Lung microvascular endothelial cell (primary cell): ENCODE measurements around the gene NT5DC1. TPM values are rescaled to one million over a fixed set of nuclear protein-coding genes. Genes with fewer than 3 reads are reported as not detected.
"Not testable (repeated sequence)": the region's sequence is repeated elsewhere in the genome, so short reads cannot be mapped to it uniquely, and the experiment has no call there.

ENCODE experiments used
- DNase-seq, 2 donors: peaks; one replicate each; pipeline versions ENCODE4 v3.0.0 to v3.0.0-alpha.2; 2010; ENCODE audit warnings: low read depth in 2 of 2
- total RNA-seq: library from RNA; depleted of rRNA; stranded (reverse); fragments of >200 nt; gene quantifications from 2 replicates; pipeline ENCODE4 v1.2.1, GENCODE V29; 2014

Gene NT5DC1
- total RNA-seq, 1 donor from 2014 or later, result 3.0 TPM

DNA sequence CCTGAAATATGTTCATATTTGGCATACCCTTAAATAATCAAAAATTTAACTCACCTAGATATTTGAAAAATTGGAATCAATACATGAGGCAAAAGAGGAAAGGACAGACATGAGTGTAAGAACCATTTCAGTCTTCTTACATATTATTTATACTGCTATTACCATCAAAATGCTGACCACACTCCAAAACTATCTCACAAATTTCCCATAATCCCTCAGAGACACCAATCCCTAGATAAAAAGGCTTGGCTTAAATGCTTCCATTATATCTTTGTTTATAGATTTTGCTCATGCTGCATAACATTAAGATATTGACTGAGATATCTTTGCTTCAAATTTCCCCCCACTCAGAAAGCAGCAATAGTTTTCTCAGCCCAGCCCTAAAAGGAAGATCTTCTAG, 11.7 kb upstream of the NT5DC1 start:
- no peak for DNase-seq

- DNase-seq, result no peak
These were observed 10.4 kb upstream of the NT5DC1 start for GRCh38 chr6:116090251-116090650.

GRCh38 chr6:116094041-116094440, 6.6 kb upstream of the NT5DC1 start:
- DNase-seq, result no peak

DNA sequence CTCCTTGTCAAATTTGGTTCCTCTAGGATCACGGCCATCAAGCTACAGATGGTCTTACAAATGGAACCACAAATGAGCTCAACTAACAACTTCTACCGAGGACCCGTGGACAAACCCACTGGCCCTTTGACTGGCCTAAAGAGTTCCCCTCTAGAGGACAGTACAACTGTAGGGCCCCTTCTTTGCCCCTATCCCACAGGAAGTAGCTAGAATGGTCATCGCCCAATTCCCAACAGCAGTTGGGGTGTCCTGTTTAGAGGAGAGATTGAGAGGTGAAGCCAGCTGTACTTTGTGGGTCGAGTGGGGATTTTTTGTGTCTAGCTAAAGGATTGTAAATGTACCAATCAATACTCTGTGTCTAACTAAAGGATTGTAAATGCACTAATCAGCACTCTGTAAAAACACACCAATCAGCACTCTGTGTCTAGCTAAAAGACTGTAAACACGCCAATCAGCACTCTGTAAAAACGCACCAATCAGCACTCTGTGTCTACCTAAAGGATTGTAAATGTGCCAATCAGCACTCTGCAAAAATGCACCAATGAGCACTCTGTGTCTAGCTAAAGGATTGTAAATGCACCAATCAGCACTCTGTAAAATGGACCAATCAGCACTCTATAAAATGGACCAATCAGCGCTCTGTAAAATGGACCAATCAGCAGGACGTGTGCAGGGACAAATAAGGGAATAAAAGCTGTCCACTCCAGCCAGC, 4.4 kb upstream of the NT5DC1 start:
- DNase-seq, result not testable (repeated sequence)

DNA sequence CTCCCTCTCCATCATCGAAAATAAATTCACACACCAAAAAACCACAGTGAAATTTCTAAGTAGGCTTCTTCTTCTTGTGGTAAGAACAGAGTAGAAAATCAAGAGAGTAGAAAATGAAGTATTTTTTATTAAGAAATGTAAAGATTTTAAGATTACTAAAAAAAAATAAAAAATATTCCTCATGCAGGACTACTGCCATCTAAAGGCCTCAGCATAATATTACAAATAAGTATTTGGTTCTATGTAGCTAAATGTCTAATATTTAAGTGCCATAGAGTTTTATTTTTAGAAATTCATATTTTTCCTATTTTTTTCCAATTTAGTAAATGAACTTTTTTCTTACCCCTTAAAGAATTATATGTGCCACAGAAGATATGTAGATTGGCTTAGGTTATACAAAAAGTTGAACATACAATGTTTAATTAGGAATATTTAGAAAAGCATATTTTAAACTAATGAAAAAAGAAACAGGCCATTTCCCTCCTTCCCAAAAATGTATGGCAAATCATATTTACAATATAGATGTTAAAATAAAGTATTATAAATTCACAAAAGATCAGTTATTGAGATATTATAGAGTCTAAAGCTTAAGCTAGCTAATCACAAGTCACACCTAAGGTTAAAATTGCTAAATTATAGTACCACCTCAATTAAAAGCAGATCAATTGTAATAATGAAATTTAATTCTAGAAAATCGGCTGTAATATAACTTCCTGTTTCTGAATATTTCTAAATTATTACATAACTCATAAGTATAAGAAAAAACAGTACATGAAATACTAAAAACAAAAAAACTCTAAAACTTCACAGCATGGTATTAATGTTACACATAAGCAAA, 3.5 kb upstream of the NT5DC1 start:
- peak; percentile 30 to 38 for DNase-seq

DNA sequence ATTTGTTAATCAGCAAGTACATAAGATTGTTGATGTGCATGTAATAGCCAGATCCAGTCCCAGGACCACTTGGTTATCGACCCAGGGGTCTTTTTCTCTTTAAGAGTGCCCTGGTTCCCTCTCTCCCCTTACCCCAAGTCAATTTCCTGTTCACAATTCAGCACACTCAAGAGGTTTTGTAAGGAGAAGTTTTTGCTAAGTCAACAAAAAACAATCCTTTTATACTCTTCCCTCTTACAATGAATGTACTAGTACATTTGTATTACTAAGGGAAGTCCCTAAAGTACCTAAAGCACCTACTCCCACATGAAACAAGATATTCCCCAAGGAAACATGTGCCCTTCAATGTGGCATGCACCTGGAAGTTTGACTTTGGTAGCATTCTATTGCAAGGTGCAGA, 1.6 kb upstream of the NT5DC1 start:
- no peak for DNase-seq

- no peak for DNase-seq
These were observed 657 bp downstream of the NT5DC1 start for GRCh38 chr6:116101302-116101718.

DNA sequence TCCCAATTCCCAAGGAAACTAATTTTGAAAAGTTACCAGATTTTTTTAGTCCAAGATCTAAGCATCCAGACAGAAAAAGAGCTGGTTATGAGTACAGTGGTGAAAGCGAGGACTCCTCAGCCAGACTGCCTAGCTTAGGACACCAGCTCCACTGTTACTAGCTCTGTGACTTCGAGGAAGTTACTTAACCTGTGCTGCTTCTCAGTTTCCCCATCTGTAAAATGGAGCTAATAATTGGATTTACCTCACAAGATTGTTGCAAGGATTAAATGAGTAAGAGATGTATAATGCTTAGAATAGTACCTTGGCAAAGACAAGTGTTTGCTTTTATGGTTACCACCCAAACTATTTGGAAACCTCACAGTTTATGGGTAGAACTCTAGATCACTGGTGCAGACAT, 1.1 kb downstream of the NT5DC1 start:
- no peak for DNase-seq

- peak in 1 of 2 donors; percentile 22 for DNase-seq
These were observed 2.2 kb downstream of the NT5DC1 start for GRCh38 chr6:116102873-116103272.

DNA sequence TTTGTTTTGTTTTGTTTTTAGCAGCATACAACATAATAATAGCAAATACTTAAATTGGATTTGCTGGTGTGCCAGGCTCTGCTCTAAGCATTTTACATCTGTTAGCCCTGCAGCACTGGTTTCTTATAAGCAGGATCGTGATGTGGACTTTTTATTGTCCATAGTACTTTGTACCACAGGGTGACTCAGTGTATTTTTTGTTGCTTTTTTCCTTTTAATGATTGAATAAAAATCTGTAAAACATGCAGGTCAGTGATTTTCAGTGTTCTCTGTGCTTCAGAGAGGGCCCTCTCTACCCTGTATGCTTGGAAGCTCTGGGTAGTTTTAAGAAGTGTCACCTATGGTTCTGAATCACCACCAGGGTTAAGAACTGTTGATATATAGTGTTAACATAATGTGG, 4.0 kb downstream of the NT5DC1 start:
- no peak for DNase-seq

DNA sequence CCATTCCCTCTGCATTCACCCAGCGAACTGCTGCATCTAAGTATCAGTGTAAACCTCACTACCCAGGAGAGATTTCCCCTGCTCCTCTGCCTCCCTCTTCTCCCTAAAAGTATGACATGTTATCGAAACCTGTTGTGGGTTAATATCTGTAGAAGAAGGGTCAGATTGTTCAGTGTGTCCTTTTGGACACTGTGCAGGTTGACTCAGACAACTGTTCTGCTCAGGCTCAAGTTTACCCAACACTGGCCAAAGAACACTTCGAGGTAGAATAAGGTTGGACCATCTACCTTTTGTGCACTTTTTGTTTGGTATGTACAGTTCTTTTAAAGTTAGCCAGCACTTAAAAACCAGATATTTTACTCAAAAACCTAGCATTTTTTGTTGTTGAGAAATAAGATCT, 4.6 kb downstream of the NT5DC1 start:
- DNase-seq, result no peak

GRCh38 chr6:116106146-116106545, 5.5 kb downstream of the NT5DC1 start:
- no peak for DNase-seq

GRCh38 chr6:116108836-116109235, 8.2 kb downstream of the NT5DC1 start:
- DNase-seq, result no peak

DNA sequence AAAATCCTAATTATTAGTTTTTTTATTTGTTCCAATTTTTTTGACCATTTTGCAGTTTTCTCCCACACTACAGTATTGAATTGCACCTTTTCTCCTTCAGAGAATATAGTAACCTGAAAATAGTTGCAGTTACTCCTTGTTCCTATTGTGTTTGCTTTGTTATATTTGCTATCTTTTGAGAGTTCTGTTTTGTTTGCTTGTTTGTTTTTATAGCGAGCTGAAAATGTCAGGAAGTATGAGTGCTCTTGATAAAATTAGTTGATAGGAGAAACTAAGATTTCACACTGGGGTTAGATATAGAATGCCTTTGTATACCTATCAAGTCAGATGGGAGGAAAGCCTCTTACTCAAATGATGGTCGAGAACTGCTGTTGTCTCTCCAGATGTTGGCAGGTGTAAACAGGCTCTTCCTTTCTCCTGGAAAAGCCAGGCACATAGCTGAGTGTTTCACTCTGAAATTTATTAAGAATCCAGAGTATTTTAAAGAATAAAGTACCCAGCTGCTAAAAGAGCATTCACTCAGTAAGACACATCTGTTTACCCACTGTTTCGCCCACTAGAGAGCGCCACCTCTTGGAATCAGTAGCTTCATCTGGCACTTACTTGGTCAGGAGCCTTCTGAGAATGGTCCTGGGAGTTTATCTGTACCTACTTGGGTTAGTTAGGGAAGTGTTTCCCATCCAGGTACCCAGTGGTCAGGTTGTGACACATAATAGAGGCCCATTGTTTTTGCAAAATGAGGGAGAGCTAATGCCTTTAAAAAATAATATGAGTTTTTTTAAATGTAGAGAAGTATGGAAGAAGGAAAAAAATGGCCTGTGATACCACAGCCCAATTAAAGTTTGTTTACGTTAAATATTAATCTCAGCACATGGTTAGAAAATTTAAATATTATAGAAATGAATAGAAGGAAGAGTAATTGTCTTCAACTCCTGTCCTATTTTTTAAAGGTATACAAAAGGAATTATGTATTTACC, 11.2 kb downstream of the NT5DC1 start:
- DNase-seq, result peak; percentile 28 to 56

- no peak for DNase-seq
These were observed 12.7 kb downstream of the NT5DC1 start for GRCh38 chr6:116113386-116113785.

DNA sequence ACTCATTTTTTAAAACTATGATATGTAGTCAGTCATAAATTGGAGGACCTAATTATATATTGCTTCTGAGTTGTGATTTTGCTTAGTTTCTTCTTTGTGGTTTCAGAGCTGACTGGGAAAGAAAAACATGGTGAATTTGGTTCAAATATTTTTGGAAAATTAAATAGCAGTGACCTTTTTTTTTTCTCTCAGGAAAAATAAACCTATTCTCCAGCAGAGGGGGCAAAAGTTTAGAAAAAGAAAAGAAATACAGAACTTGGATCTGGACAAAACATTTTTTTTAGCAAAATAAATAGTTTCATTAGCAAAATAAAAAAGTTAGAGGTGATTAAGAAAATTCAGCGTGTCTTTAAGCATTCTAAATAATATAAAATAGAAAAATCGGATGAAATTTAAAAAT, 15.1 kb downstream of the NT5DC1 start:
- no peak for DNase-seq

DNA sequence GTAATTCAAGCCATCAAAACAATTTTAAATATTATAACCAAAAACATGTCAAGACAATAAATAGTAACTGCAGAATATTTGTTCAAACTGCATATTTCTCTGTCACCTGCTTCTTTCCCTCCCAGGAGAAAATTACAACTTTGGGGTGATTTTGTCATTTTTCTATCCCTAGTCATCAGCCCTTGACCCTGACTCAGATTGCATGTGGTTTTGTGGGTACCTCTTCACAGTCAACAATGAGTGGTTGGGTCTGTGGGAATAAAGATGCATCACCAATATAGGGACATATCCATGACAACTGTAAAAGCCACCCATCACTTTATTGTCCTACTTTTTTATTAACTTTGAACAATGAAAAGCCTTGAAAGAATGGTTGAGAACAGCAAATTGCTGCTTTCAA, 18.0 kb downstream of the NT5DC1 start:
- DNase-seq, result no peak

DNA sequence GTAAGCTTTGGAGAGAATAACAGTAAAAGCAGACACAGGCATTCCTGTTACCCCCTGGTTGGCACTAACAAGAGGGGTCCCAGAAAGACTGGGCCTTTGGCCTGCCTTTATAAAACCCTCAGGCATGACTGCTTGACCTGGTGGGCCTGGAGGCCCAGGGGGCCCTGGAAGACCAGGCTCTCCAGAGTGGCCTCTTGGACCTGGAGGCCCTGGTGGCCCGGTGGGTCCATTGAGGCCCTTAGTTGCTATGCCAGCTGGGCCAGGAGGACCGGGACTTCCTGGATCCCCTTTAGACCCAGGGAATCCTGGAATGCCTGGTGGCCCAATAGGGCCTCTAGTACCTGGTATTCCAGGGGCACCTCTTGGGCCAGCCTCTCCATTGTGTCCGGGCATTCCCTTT, 19.8 kb downstream of the NT5DC1 start:
- no peak for DNase-seq

DNA sequence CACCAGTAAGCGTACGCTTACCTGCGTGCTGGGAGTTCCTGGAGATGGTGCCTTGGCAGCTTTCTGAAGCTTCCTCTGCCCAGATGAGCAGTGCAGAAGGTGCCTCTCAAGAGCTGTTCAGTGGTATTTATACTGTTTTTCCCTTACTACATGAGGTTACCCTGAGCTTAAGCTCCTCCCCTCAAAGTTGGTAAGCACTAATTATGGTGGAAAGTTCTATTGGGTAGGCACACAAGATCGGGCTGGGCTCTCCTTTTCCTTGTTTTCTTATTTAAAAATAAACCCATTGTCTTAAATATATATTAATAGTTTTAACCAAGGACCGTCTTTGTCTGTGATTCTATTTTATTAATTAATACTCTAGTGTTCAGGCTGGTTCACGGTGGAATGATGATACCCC, 25.4 kb downstream of the NT5DC1 start, which contains the start of gene COL10A1:
Gene COL10A1, minus strand, starts transcription at position 101 of the 400 bp plus-strand sequence. CDS start 640 bp downstream, outside the sequence.
- no peak for DNase-seq

DNA sequence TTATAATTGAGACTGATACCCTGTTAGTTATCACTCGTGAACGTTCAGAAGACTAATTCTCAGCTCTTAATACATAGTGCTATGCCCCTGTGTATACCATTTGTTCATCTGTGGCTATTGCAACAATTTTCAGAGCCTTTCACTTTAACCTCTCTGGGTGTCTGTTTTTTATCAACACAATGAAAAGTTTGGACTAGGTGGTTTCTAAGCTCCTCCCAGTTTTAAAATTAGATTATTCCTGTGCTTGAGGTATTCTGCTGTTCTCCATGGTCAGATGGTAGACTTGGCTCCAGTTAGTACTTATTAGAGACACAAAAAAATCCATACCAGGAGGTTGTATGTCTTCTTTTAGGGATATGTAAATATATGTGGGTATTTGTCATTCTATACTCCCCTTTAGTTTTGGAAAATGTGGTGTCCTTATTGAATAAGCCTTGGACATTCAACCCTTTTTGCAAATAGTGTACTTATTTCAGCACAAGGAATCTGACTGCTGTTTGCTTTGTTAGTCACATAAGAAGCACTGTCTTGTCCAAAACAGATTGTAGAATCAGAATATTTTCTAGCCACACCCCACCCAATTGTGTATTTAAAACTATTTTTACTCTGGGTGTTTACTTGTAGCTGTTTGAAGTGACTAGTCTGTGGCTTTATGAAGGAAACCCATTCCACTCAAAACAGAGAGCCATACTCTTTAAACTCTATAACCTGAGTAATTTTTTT, 27.3 kb downstream of the NT5DC1 start:
- no peak for DNase-seq

GRCh38 chr6:116133453-116133852, 32.8 kb downstream of the NT5DC1 start:
- DNase-seq, result no peak
